Camera-type eye (tissue), 1 donor: ENCODE data around the gene CER1. TPM values are rescaled to one million over a fixed set of nuclear protein-coding genes. Genes with fewer than 3 reads are reported as not detected.

ENCODE experiments used
- total RNA-seq: library from RNA; depleted of rRNA; stranded (reverse); fragments of >200 nt; gene quantifications from one replicate; pipeline ENCODE4 v1.2.3, GENCODE V29; 2014

CER1 gene
- total RNA-seq, result 0.88 TPM

GRCh38 chr9:14722391-14723035 lies at the start of gene CER1:
Gene CER1 (minus strand): TSS chr9:14722733. CDS start chr9:14722672, 61 bp downstream.

GRCh38 chr9:14693251-14693861 lies 29.2 kb downstream of the CER1 start, which contains the start of gene ZDHHC21:
Gene ZDHHC21 (minus strand): TSS chr9:14693432. CDS start chr9:14674340, 19,092 bp downstream.

Other genes starting within 250 kb of the CER1 start
- 56.0 TPM for gene ZDHHC21, start 29.3 kb downstream of the CER1 start, total RNA-seq
- gene FREM1, start 187.7 kb upstream of the CER1 start, total RNA-seq, result 20.4 TPM